GM19397 (cell line): ENCODE results near the gene LSS.
A peak's percentile ranks its signal among the peaks of the same experiment; 100 is the strongest.
"Not testable (repeated sequence)": the region's sequence is repeated elsewhere in the genome, so short reads cannot be mapped to it uniquely, and the experiment has no call there.

Experiments
- ATAC-seq: cut with Tn5 transposase; IDR thresholded peaks from one replicate; pipeline ENCODE4 v1.9.1; 2021; ENCODE audit warnings: mild to moderate bottlenecking, moderate library complexity; ENCODE audit not compliant: unreplicated experiment

LSS gene

DNA sequence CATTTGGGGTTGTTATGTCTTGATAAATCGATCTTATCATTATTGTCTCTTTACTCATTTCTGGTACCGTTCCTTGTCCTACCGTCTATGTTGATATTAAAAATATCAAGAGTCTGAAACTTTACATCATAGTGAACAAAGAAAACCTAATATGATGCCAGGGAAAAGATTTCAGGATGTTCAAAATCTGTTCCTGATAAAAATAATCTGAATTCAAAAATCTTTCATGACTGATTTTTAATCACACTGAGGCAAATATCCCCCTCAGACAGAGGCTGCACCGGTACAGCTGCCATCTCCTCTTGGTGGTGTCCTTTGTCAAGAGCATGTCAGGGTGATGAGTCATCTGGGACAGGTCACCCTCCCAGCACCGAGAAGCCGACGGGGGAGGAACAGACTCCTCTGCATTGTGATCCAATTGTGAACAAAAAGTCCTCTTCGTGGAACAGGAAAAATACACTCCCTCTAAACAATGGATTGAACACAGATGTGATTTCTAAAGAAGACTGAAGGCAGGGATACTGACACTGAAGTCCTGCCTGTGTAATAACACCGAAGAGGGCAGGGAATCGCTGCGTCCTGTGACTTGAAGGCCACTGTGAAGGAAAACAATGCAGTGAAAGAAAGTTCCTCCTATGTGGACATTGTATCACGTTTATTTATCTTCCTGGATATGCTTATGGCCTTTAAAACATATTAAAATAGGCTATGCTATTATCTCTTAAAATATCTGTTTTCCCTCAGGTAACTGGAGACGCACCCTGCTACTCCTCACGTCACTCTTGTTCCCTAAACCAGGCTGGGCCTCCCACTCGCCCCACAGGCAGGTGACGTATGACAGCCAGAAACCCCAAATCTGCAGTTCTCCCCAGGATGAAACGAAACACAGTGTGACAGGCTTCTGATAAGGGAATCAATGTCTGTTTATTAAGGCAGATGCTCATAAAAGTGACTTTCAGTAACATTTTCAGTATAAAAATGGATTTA is 40.1 kb downstream of the LSS start:
- ATAC-seq = no peak

DNA sequence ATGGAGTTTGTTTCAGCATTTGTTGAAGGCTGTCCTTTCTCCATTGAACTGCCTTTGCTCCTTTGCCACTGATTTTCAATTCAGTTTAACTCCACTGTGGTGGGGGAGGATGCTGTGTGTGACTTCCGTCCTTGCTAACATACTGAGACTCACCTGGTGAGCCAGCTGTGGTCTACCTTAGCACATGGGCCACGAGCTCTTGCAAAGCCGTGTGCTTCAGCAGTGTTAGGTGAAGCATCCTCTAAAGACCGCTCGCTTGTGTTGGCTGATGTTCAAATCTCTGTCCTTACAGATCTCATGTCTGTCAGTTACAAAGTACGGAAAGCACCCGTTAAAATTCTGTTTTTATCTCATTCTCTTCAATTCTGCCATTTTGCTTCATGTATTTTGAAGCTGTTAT is 40.8 kb downstream of the LSS start:
- no peak for ATAC-seq

DNA sequence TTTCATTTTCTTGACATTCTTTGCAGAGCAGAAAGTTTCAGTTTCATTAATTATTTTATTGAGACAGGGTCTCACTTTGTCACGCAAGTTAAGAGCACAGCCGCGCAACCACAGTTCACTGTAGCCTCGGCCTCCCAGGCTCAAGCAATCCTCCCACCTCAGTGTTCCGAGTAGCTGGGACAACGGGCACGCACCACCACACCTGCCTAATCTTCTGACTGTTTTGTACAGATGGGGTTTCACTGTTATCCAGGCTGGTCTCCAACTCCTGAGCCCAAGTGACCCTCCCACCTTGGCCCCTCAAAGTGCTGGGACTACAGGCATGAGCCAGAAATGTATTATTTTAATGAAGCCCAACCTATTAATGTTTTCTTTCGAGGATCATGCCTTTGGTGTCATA is 41.3 kb downstream of the LSS start:
- no peak for ATAC-seq

DNA sequence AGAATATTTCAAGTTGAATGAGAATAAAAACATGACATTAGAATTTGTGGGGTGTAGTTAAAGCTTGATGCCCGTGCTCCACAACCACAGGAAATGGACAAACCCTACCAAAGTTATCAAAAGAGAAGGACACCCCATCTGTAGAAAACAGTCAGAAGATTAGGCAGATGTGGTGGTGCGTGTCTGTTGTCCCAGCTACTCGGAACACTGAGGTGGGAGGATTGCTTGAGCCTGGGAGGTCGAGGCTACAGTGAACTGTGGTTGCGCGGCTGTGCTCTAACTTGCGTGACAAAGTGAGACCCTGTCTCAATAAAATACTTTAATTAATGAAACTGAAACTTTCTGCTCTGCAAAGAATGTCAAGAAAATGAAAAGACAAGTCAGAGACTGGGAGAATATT is 42.9 kb downstream of the LSS start:
- no peak for ATAC-seq

DNA sequence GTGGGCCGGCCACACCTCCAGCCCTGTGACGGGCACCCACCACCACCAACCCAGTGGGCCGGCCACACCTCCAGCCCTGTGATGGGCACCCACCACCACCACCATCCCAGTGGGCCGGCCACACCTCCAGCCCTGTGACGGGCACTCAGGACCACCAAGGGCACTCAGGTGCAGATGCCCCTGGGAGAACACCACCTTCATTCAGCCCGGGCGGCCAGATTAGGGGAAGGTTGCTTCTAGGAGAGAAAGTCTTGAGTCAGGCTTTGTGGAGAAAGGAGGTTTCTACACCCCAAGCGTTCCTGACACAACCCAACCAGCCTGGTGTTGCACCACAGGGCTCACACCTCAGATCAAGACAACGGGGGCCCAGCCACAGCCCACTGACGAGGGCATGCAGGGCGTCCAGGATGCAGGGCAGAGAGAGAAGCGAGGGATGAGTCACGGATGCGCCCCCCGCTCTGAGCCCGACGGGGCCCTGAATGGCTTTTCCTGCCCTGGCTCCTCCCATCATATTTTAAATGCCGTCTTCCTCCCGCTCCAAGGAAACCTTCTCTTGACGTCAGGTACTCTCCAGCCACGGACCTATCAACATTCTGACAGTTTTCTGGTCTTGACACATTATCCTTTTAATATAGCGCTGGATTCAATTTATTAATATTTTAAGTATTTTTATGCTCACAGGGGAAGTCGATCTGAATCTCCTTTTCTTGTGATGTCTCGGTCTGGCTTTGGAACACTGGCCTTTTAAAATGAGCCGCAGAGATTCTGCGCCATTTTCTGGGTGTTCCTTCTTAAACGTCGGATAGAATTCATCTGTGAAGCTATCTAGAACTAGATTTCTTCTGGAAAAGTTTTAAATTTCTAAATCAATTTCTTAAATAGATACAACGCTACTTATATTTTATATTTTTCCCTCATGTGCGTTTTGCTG is 43.7 kb downstream of the LSS start:
- ATAC-seq = peak; percentile 73

DNA sequence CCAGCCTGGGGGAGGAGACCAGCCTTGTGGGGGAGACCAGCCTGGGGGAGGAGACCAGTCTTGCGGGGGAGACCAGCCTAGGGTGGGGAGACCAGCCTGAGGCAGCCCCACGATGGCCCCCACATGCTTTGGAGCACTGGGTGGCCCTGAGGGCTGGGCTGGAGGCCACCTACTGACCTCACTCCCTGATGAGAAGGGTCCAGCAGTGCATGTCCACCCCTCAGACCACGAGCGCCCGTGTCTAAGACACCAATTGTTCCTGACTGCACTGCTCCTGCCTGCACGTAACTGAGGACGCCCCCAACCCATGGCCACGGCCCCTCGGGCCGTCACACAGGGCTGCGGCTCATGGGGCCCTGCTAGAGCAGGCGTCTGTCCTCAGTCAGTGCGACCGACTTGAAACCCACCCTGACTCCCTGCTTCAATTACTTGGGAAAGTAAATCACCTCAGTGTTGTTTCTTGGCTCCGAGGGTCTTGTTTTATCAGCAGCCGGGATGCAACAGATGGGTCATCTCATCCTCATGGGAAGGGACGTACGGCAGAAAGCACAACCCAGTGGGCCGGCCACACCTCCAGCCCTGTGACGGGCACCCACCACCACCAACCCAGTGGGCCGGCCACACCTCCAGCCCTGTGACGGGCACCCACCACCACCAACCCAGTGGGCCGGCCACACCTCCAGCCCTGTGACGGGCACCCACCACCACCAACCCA is 44.5 kb downstream of the LSS start, which contains the start of gene SPATC1L:
TSS of gene SPATC1L (minus strand) at position 550 of the 715 bp plus-strand sequence. CDS start 1,643 bp downstream, outside the sequence.
- peak; percentile 56 for ATAC-seq

DNA sequence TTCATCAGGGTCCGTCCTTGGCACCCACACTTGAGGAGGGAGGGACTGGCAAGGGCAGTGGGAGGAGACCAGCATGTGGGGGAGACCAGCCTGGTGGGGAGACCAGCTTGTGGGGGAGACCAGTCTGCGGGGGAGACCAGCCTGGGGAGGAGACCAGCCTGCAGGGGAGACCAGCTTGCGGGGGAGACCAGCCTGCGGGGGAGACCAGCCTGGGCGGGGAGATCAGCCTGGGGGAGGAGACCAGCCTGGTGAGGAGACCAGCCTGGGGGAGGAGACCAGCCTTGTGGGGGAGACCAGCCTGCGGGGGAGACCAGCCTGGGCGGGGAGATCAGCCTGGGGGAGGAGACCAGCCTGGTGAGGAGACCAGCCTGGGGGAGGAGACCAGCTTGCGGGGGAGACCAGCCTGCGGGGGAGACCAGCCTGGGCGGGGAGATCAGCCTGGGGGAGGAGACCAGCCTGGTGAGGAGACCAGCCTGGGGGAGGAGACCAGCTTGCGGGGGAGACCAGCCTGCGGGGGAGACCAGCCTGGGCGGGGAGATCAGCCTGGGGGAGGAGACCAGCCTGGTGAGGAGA is 45.2 kb downstream of the LSS start:
- not testable (repeated sequence) for ATAC-seq

DNA sequence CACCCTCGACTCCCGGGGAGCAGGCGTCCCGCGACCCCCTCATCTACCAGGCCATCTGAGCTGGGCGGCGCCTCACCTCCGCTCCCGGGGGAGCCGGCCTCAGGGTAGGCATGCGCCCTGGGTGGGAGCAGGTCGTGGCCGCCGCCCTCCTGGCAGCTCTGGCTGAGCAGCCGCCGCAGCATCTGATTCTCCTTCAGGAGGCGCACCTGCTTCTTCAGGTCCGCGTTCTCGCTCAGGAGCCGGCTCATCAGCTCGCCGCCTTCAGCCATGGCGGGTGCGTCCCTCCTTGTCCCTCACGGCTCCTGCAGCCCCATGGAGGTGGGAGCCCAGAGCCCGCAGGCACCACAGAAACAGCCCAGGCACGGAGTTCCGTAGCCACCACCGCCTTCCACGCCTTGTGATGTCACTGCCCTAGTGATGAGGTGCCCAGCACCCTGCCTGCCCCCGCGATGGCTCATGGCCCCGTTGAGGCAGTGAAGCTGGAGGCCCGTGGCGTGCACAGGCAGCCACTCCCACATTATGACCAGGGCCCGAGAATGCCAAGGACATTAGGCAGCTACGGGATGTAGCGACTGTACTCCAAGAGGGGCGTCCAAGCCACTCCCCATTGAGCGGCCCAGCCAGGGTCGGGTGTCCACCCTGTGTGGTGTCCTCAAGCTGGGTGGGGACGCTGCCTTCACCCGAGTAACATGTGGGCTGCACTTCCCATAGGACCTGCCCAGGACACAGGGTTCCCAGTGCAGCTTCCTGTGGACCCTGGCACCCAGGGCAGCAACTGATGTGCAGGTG is 45.8 kb downstream of the LSS start:
- ATAC-seq = no peak

DNA sequence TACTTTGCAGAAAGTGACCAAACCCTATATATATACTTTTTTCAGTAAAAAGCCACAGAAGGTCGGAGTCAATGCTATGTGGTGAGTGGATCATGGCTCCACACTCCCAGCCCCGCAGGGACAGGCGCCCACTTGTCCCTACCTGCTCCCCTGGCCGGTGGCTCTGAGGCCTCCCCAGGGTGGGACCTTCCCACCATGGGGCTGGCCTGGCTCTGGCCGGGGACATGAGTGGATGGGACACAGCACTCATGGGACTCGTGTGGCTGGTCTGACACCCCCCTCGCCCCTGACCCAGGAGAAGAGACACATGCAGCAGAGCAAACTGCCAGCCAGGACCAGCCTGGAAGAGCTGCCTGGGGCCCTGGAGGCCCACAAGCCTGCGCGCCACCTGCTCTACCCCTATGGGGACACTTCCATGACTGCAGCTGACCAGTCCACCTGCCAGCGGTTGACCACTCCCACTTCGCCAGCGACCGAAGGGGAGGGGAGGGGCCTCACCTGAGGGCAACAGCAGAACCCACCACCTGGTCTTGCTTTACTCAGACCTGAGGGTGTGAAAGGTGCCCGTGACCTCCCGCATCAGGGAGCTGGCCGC is 46.5 kb downstream of the LSS start:
- no peak for ATAC-seq

DNA sequence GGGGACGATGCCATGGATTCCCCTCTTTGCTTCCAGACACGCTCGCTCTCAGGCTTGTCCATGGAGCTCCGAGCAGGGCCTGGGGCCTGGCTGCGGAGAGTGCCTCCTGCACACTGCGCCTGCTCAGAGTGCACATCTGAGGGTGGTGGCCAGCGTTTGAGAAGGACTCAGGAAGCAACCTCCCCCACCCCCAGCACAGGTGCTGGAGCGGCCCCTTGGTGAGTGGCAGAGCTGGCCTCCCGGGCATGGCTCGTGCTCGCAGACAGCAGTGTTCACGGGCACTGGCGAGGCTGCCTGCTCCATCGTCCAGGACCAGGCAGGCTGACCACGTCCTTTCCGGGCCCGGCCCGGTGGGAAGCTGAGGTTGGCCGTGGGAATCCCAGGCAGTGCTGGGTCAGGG is 47.1 kb downstream of the LSS start:
- no peak for ATAC-seq

DNA sequence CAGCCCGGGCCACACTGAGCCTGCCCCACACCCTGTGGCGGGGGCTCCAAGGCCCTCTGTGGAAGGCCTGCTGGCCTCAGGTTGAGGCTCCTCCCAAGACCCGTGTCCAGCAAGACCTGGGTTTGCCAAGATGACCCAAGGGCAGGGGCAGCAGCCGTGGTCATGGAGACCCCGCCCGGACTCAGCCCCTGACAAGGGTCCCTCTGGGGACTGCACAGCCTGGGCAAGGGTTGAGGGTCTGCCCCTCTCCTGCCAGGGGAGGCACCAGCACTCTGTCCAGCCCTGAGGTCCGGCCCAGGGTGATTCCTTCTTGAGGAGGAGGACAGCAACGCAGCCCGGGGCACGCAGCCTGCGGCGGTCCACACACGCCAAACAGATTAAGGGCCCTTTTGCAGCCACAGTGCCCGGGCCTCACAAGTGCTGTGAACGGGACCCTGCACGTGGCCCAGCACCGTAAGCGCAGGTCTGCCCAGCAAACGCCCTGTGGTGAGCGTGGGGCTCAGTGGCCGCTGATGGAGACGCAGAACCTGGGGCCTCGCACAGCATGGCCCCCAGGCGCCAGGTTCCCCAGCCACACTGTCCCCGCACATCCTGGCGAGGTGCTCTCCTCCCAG is 47.7 kb downstream of the LSS start:
- no peak for ATAC-seq

DNA sequence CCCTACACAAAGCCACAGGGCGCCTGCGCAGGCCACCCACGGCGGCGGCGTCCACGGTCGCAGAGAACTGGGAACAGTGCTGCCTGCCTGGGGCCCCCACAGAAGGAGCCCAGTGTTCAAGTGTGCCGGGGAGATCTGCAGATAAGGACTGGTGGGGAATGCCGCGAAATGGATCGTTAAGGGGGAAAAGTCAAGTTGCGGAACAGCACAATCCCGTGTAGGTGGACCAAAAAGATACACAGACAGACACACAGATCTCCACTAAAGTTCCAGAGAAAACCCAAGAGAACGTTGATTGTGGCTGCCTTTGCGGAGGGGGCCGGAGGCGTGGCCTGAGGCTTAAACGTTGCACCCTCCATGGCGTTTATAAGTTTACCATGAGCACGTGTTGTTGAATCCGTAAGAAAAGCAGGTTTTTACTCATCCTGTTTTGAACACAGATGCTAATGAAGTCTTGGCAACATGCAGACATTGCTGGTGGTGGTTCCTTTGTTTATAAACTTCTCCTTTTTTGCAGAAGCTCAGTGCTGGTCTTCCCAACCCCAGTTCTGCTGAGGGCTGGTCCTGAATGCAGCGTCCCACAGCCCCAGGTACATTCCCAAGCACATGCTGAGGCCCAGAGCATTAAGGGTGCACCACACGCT is 48.4 kb downstream of the LSS start:
- ATAC-seq = no peak

DNA sequence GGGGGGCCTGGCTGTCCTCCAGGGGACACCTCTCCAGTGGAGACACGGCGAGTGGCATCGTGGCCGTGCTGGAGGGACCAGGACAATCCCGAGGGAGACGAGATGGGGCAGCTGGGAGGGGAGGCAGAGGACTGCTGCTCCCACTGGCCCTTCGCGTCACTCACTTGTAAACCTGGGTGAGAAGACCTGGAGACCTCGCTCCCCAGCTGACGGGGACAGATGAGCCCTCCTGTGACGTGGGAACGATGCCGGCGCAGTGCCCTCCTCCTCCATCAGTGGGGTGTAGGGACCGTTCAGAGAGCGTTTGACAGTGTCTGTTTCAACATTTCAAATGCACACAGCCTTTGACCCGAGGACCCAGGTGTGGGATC is 48.9 kb downstream of the LSS start:
- no peak for ATAC-seq

DNA sequence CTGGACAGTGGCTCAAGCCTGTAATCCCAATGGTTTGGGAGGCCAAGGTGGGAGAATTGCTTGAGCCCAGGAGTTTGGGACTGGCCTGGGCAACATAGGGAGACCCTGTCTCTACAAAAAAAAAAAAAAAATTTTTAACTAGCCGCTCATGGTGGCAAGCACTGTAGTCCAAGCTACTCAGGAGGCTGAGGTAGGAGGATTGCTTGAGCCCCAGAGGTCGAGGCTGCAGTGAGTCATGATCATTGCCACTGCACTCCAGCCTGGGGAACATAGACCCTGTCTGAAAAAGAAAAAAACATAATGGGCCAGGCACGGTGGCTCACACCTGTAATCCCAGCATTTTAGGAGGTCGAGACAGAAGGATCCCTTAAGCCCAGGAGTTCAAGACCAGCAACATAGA is 49.6 kb downstream of the LSS start:
- no peak for ATAC-seq

DNA sequence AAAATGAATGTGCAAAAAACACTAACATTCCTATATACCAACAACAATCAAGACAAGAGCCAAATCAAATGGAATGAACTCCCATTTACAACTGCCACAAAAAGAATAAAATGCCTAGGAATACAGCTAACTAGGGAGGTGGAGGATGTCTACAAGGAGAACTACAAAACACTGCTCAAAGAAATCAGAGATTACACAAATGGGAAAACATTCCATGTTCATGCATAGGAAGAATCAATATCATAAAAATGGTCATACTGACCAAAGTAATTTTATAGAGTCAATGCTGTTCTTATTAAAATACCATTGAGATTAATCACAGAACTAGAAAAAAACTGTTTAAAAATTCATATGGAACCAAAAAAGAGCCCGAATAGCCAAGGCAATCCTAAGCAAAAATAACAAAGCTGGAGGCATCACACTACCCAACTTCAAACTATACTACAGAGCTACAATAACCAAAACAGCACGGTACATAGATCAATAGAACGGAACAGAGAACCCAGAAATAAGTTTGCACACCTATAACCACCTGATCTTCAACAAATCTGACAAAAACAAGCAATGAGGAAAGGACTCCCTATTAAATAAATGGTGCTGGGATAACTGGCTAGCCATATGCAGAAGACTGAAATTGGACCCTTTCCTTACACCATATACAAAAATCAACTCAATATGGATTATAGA is 52.0 kb downstream of the LSS start:
- ATAC-seq = not testable (repeated sequence)

DNA sequence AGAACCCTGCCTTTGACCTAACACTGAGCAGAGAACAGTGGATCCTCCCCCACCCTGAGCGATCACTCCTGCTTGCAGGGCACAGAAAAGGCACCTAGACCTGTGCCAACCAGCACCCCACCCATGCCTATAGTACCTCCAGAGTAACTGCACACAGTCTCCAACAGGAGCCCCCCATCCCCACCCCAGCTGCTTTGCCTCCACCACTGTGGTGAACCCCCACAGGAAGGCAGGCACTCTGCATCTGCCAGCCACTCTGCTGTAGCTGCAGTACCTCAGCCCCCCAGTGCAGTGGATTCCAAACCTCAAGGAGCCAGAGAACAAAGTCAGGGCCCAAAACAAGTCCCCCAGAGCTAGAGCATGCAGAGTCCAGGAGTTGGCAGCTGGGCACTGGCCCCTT is 55.0 kb downstream of the LSS start:
- ATAC-seq = no peak

DNA sequence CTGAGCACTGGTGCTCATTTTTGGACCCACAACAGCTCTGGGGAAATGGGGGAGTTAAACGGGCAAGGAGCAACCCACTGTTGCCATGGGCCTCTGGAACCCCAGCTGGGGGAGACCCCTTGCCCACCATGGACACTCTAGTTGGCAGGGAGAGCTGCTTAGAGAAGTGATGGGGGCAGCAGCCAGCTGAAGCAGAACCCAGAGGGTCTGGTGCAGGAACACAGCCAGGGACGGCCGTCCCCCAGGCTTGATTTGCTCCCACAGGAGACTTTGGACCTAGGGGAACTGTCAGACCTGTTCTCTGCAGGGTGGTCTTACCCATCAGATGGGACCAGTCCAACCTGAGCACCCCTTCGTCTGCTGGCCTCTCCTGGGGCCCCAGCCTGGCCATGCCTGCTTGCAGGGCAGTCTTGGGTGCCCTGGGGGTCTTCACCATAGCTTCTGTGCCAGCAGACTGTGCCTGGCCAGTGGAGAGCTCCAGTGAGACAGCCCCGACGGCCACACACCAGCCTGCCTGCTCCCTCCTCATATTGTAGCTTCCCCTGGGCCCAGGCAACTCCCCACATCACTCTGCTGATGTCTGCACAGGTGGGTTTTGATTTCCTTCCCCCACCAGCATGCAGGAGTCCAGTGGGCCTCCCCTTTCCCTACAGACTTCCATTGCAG is 55.6 kb downstream of the LSS start:
- ATAC-seq = no peak
